MM.1S (cell line): ENCODE results near the gene LIPN.
"Not testable (repeated sequence)": the region's sequence is repeated elsewhere in the genome, so short reads cannot be mapped to it uniquely, and the experiment has no call there.

Source experiments
- DNase-seq: peaks from one replicate; pipeline ENCODE4 v3.0.0-alpha.2; 2015
- H2AFZ ChIP-seq: fragments of 300-600 bp; sonication (generic); 2 replicates; pipeline ENCODE4 v1.6.0; 2016; ENCODE audit warnings: antibody characterized with exemption, low read length
- H3F3A ChIP-seq: fragments of 300-600 bp; sonication (generic); 2 replicates; pipeline ENCODE4 v1.6.1; 2016; ENCODE audit warnings: mild to moderate bottlenecking, antibody characterized with exemption, low read length, moderate library complexity, mixed read lengths; ENCODE audit not compliant: insufficient read depth
- H3K27ac ChIP-seq: fragments of 300-600 bp; sonication (generic); 2 replicates; pipeline ENCODE4 v1.5.1; 2016; ENCODE audit warnings: mild to moderate bottlenecking, low read length
- H3K27me3 ChIP-seq: fragments of 300-600 bp; sonication (generic); replicated peaks from 2 replicates; pipeline ENCODE4 v1.6.0; 2016; ENCODE audit warnings: low read length; ENCODE audit not compliant: insufficient read depth
- H3K36me3 ChIP-seq: fragments of 300-600 bp; sonication (generic); replicated peaks from 2 replicates; pipeline ENCODE4 v1.6.1; 2016; ENCODE audit warnings: mild to moderate bottlenecking, low read length, mixed read lengths; ENCODE audit not compliant: insufficient read depth
- H3K4me1 ChIP-seq: fragments of 300-600 bp; sonication (generic); 2 replicates; pipeline ENCODE4 v1.6.1; 2016; ENCODE audit warnings: low read length, mixed read lengths
- H3K4me2 ChIP-seq: fragments of 300-600 bp; sonication (generic); 2 replicates; pipeline ENCODE4 v1.6.0; 2016; ENCODE audit warnings: low read depth, low read length
- H3K4me3 ChIP-seq: fragments of 300-600 bp; sonication (generic); 2 replicates; pipeline ENCODE4 v1.5.1; 2016; ENCODE audit warnings: low read length, mixed read lengths
- H3K79me2 ChIP-seq: fragments of 300-600 bp; sonication (generic); 2 replicates; pipeline ENCODE4 v1.6.1; 2016; ENCODE audit warnings: mixed run types, low read length, mixed read lengths
- H3K9ac ChIP-seq: fragments of 300-600 bp; sonication (generic); 2 replicates; pipeline ENCODE4 v1.6.1; 2016; ENCODE audit warnings: low read length, mixed read lengths
- H3K9me2 ChIP-seq: fragments of 300-600 bp; sonication (generic); replicated peaks from 2 replicates; pipeline ENCODE4 v1.6.1; 2016; ENCODE audit warnings: mild to moderate bottlenecking, low read length, mixed read lengths; ENCODE audit not compliant: insufficient read depth
- H3K9me3 ChIP-seq: fragments of 300-600 bp; sonication (generic); replicated peaks from 2 replicates; pipeline ENCODE4 v1.6.1; 2016; ENCODE audit warnings: mild to moderate bottlenecking, low read length, mixed read lengths; ENCODE audit not compliant: insufficient read depth
- H4K20me1 ChIP-seq: fragments of 300-600 bp; sonication (generic); 2 replicates; pipeline ENCODE4 v1.6.1; 2016; ENCODE audit warnings: mild to moderate bottlenecking, low read length, moderate library complexity, mixed read lengths; ENCODE audit not compliant: insufficient read depth
- CTCF ChIP-seq: fragments of 300-600 bp; sonication (generic); IDR thresholded peaks from 2 replicates; pipeline ENCODE4 v1.5.1; 2016; ENCODE audit warnings: antibody characterized with exemption, low read length, mixed read lengths
- EZH2 ChIP-seq: fragments of 300-600 bp; sonication (generic); optimal IDR thresholded peaks from 2 replicates; pipeline ENCODE3; 2017; ENCODE audit warnings: low read depth, mild to moderate bottlenecking, antibody characterized with exemption, low read length, mixed read lengths
- EZH2phosphoT487 ChIP-seq: fragments of 300-600 bp; sonication (generic); IDR thresholded peaks from 2 replicates; pipeline ENCODE4 v1.6.1; 2018; ENCODE audit warnings: antibody characterized with exemption, low read length

The LIPN gene

DNA sequence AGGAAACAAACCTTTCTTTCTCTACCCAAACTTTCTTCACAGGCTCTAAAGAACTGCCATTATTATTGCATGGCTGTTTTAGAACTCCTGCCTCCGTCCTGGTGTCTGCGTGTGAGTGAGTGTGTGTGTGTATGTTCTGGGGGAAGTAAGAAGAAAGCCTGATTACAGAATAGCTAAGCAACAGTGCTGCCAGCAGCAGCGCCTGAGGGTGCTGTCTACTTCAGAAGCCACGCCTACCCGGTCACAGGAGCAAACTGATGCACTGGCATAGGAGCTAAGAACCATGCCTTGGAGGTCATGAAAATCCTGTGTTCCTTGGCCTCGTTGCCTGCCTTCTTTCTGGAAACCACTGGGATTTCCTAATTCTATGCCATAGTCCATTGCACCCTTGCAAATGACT is 28.5 kb upstream of the LIPN start:
- no peak overlapping the region for H3K4me2 ChIP-seq
- peaks cover 4% of the 10 kb centered on the region; the same call in 1 of the 2 replicates for H3K4me1 ChIP-seq
- no peak overlapping the region for H3K27ac ChIP-seq
- H2AFZ ChIP-seq: no peak overlapping the region
- no peak for DNase-seq
- H3K9me3 ChIP-seq: no peaks in the 10 kb centered on the region
- no peaks in the 10 kb centered on the region for H3K27me3 ChIP-seq
- H3K9me2 ChIP-seq: no peaks in the 10 kb centered on the region
- H3K4me3 ChIP-seq: no peak overlapping the region
- no peaks in the 10 kb centered on the region for H3K36me3 ChIP-seq
- H3K9ac ChIP-seq: no peak overlapping the region
- no peaks in the 10 kb centered on the region; the same call in 1 of the 2 replicates for H3F3A ChIP-seq
- TF ChIP-seq CTCF (no peak), EZH2phosphoT487 (no peak), EZH2 (no peak)
- H3K79me2 ChIP-seq: no peaks in the 10 kb centered on the region
- H4K20me1 ChIP-seq: no peaks in the 10 kb centered on the region

DNA sequence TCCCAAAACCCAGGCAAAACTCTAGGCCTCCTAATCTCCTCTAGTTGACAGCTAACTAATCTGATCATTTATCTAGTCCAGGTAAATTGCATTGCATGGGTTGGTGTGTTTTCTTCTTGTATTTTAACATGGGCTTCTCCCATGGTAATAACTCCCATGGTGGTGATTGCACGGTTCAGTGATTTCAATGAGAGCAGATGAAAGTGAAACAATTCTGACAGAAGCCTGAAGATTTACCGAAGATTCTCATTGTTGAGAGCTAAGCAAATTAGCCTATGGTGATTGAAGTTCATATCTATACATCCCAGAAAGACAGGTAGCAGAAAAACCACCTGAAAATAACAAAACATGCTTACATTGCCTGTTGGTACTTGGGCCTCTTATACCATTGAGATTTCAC is 26.6 kb upstream of the LIPN start:
- peak overlapping the region; percentile 57 for H2AFZ ChIP-seq
- no peak overlapping the region; the same call in 1 of the 2 replicates for H3K27ac ChIP-seq
- 0 out of 2 replicates have a peak overlapping the region, but pooled peaks have one; percentile 12 for H3K4me3 ChIP-seq
- H3K9me2 ChIP-seq: no peaks in the 10 kb centered on the region
- no peaks in the 10 kb centered on the region for H3K9me3 ChIP-seq
- peaks cover 4% of the 10 kb centered on the region; the same call in 1 of the 2 replicates for H3K4me1 ChIP-seq
- no peak for TF ChIP-seq CTCF
- TF ChIP-seq EZH2phosphoT487: no peak
- no peak for TF ChIP-seq EZH2
- H3K27me3 ChIP-seq: no peaks in the 10 kb centered on the region
- peak; percentile 61 for DNase-seq
- no peaks in the 10 kb centered on the region for H4K20me1 ChIP-seq
- H3K9ac ChIP-seq: no peak overlapping the region
- no peaks in the 10 kb centered on the region; the same call in 1 of the 2 replicates for H3F3A ChIP-seq
- H3K36me3 ChIP-seq: no peaks in the 10 kb centered on the region
- peak overlapping the region; percentile 60 for H3K4me2 ChIP-seq
- no peaks in the 10 kb centered on the region for H3K79me2 ChIP-seq

DNA sequence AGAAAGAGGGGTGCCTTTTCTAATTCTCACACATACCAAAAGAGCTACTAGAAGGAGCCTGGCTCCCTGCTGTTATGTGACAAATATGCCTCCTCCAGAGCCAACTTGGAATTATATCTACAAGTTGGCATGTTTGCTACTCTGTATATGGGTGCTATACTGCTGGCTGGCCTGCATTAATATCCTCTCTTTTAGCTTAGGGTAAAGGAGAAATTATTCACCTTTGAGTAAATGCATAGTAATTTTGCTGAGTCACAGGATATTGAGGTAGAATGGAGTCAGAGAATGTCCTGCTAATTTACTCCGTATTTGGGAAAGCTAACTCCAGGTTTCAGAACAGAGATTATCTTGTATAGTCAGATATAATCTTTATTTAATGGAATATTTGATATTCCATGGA is 24.2 kb upstream of the LIPN start:
- DNase-seq: no peak
- Histone ChIP-seq H3K36me3 (no peaks in the 10 kb centered on the region), H3K79me2 (no peaks in the 10 kb centered on the region), H4K20me1 (no peaks in the 10 kb centered on the region), H3K4me1 (peaks cover 4% of the 10 kb centered on the region; the same call in 1 of the 2 replicates), H3K27me3 (no peaks in the 10 kb centered on the region), H3F3A (no peaks in the 10 kb centered on the region; the same call in 1 of the 2 replicates), H3K9me2 (no peaks in the 10 kb centered on the region), H3K4me2 (no peak overlapping the region), H2AFZ (no peak overlapping the region), H3K27ac (no peak overlapping the region), H3K9me3 (no peaks in the 10 kb centered on the region), H3K4me3 (no peak overlapping the region), H3K9ac (no peak overlapping the region)
- TF ChIP-seq EZH2phosphoT487 (no peak), CTCF (no peak), EZH2 (no peak)

DNA sequence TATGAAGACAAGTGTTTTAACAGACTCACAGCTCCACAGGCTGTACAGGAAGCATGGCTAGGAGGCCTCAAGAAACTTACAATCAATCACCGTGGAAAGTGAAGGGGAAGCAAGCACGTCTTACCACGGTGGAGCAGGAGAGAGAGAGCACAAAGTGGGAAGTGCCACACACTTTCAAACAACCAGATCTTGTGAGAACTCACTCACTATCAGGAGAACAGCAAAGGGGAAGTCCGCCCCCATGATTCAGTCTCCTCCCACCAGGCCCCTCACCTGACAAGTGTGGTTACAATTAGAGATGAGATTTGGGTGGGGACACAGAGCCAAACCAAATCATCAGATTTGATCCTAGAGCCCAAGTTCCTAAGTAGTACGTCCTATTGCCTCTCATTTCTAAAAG is 17.9 kb upstream of the LIPN start:
- H2AFZ ChIP-seq, H3F3A ChIP-seq, H3K9me3 ChIP-seq, H3K4me3 ChIP-seq, H3K4me2 ChIP-seq, H3K4me1 ChIP-seq, H4K20me1 ChIP-seq, H3K79me2 ChIP-seq, H3K9me2 ChIP-seq, H3K27ac ChIP-seq, H3K36me3 ChIP-seq, DNase-seq, H3K27me3 ChIP-seq, H3K9ac ChIP-seq: not testable (repeated sequence)
